GM10266 (cell line): ENCODE results near the gene WWOX.
"Not testable (repeated sequence)": the region's sequence is repeated elsewhere in the genome, so short reads cannot be mapped to it uniquely, and the experiment has no call there.

ENCODE experiments used
- DNase-seq: peaks from one replicate; pipeline ENCODE4 v3.0.0; 2012; ENCODE audit errors: extremely low spot score
- TF ChIP-seq, protein P1 (sequence below): IDR thresholded peaks from 2 replicates; pipeline ENCODE4 v1.5.1; 2012; ENCODE audit warnings: mild to moderate bottlenecking, low read depth; ENCODE audit not compliant: control insufficient read depth, insufficient read depth; ENCODE audit errors: missing control alignments

The WWOX gene

DNA sequence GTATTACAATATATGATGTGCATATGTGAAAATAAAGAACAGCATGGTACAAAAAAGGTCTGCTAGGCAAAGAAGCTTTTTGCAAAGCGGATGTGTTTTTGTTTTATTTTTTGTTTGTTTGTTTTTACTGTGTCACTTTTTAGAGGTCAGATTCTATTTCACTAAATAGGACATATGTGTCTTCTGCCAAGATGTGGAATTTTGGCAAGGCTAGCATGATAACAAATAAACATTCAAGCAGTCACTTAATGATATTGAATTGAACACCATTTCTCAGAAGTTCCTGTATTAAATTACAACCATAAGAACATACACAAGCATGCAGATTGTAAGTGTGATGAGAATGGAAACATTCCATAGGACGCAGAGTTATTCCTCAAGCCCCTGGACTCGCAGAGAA lies 492.7 kb downstream of the WWOX start:
- TF ChIP-seq, protein P1, sequence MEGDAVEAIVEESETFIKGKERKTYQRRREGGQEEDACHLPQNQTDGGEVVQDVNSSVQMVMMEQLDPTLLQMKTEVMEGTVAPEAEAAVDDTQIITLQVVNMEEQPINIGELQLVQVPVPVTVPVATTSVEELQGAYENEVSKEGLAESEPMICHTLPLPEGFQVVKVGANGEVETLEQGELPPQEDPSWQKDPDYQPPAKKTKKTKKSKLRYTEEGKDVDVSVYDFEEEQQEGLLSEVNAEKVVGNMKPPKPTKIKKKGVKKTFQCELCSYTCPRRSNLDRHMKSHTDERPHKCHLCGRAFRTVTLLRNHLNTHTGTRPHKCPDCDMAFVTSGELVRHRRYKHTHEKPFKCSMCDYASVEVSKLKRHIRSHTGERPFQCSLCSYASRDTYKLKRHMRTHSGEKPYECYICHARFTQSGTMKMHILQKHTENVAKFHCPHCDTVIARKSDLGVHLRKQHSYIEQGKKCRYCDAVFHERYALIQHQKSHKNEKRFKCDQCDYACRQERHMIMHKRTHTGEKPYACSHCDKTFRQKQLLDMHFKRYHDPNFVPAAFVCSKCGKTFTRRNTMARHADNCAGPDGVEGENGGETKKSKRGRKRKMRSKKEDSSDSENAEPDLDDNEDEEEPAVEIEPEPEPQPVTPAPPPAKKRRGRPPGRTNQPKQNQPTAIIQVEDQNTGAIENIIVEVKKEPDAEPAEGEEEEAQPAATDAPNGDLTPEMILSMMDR = no peak
- no peak for DNase-seq

DNA sequence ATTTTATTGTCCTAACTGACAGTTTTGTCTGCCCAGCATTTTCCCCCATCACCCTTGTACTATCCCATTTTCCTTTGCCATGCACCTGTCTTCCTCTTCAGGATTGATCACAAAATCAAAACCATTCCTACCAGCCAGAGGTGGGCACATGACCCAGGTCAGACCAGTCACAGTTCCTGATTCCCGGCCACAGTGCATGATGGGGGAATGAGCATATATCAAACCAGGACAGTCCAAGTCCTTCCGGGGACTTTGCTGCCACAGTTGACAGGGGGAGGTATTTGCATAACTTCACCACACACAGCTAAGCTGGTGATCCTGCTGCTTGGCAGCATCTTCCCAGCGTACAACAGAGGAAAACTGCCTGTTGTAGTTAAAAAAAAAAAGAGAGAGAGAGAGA lies 493.9 kb downstream of the WWOX start:
- DNase-seq = no peak
- TF ChIP-seq, protein P1 = no peak

DNA sequence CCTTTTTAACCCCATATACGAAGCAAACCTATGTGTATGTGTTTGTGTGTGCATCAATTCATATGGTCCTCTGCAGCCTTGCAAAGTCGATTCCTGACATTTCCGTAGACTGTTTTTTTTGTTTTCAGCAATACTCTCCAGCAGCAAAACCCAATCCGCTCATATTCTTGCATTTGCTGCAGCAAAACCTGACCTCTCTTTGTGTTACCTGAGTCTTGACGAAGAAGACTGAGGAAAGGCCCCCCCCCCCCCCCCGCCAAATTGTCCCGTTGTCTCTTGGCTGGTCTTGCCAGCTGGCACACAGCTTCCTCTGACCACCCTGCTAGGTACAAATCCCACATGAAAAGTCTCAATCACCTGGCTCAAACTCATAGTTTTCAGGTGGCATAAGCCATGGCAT lies 494.7 kb downstream of the WWOX start:
- TF ChIP-seq, protein P1 = no peak
- DNase-seq = no peak

DNA sequence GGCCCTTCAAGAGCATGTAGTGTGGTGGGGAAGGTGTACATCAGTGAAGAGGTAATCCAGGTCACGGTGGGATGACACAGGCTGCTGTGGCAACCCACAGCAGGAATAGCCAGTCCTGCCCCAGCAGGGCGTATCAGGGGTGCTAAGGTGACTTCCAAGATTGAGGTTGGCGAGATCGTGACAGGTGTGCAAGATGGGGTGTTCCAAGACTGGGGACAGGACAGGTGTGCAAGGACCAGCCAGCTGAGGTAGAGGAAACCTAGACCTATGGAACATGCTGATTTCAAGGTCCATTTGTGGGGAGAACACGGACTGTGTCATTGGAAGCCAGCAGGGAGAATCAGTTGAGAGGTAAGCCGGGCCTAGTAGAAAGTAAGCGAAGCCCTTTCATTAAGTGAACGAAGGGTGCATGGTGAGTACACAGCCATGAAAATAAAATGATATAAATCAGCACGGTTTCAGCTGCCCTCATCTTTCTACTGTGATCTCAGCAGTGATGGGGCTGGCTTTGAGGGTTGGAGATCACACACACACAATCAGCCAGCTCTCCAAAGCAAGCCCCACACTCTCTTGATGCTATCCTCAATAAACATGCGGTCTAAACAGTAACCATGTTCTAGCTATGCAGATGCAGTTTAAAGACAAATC lies 497.0 kb downstream of the WWOX start:
- TF ChIP-seq, protein P1 = no peak
- DNase-seq = no peak

DNA sequence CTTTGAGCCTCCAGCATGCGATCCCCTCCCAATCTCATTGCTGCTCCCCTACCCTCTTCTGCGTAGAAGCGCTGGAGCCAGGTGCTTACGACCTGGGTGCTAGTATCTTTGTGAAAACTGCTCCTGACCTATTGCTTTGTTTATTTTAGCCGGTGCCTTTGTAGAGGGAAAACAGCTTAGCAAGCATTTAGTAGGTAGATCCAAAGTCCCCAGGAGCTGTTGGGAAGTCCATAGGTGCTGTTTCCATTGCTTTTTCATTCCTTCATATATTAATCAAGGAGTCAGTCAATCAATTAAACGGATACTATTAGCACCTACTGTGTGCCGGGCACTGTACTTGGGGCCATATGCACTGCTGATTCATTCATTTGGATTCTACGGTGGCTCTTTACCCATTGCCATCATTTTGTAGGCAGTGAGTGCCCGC lies 497.6 kb downstream of the WWOX start:
- TF ChIP-seq, protein P1 = no peak
- DNase-seq = no peak

DNA sequence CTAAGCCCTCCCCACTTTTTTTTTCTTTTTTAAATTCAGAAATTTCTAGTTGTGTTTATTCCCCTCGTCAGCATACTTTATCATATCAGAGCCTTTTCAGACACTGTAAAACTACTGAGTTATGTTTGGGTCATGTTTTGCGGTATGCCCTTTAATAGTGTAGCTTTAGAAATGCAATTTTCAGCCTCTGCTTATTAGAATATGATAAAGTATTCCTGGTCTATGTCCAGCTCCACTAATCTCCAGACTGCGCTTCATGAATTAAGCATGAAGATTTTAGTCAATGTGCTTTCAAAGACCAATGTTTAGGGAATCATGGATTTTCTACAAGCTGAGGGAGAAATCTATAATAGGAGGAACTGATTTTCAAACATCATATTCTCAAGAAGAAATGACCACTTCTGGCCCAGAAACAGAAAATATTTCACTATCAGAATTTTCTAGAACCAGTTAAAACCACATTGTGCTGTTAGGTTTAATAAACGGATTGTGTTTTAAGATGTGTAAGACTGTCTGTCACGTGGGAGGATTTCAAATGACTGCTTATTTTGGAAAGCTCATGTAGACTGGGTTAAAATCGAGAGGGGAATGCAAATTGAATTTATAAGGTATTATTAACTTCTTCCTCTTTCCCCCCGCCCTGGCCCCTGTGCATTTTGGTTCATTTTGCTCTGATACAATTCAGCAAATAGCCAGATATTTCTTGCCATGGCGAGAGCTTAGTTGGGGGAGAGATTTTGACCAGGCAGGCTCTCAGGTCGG lies 498.5 kb downstream of the WWOX start:
- no peak for DNase-seq
- TF ChIP-seq, protein P1 = no peak

DNA sequence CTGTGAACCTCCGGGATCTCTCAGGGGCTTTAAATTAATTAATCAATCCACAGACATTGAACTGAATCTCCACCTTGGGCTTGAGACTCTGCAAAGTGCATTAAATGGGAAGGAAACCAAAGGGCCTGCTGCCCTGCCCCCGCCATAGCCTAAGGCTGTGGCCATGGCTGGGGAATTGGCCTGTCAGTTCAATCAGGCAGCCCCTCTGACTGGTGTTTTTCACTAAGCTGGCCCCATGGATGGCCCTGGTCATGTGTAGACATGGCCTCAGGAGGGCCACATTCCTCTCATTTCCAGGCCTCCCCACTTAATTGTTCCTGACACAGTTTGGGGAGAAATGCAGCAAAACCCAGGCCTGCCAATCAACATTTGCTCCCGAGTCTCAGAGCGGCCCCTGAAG lies 499.8 kb downstream of the WWOX start:
- TF ChIP-seq, protein P1 = no peak
- DNase-seq = no peak

DNA sequence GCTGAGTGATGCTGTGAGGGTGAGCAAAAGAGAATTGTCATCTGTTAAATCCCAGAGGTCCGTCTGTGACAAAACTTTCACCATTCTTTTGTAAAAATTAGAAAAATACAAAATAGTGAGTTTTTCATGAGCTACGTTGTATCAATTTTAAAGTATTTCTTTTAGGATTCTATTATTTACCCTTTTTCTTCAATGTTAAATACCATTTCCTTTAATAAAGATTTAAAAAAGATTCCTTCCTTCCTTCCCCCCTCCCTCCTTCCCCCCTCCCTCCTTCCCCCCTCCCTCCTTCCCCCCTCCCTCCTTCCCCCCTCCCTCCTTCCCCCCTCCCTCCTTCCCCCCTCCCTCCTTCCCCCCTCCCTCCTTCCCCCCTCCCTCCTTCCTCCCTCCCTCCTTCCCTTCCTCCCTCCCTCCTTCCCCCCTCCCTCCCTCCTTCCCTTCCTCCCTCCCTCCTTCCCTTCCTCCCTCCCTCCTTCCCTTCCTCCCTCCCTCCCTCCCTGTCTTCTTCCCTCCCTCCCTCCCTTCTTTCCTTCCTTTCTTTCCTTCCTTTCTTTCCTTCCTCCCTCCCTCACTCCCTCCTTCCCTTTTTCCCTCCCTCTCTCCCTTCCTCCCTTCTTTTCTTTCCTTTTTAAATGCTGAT lies 505.1 kb downstream of the WWOX start:
- not testable (repeated sequence) for DNase-seq
